Stimulated activated CD4-positive, alpha-beta T cell treated with anti-CD3 and anti-CD28 coated beads, Interleukin-4, amount 100 ng/mL, for 1 hour (primary cell): ENCODE data around the gene XXYLT1.
"Not testable (repeated sequence)": the region's sequence is repeated elsewhere in the genome, so short reads cannot be mapped to it uniquely, and the experiment has no call there.

ENCODE experiments used
- DNase-seq: peaks from one replicate; pipeline ENCODE4 v3.0.0-alpha.2; 2020

XXYLT1 gene

GRCh38 chr3:195087840-195088601 is 182.9 kb downstream of the XXYLT1 start:
- not testable (repeated sequence) for DNase-seq

GRCh38 chr3:195087328-195087727 is 183.6 kb downstream of the XXYLT1 start:
- DNase-seq: no peak

GRCh38 chr3:195086885-195087284 is 184.1 kb downstream of the XXYLT1 start:
- DNase-seq: no peak

GRCh38 chr3:195086341-195086740 is 184.6 kb downstream of the XXYLT1 start:
- DNase-seq: no peak

GRCh38 chr3:195085356-195086130 is 185.4 kb downstream of the XXYLT1 start:
- DNase-seq: no peak

- DNase-seq: no peak
Measured at GRCh38 chr3:195084746-195085145, 186.2 kb downstream of the XXYLT1 start.

- no peak for DNase-seq
Measured at GRCh38 chr3:195083659-195084058, 187.3 kb downstream of the XXYLT1 start.

- DNase-seq: no peak
Measured at GRCh38 chr3:195082811-195083210, 188.1 kb downstream of the XXYLT1 start.

GRCh38 chr3:195081242-195081963 is 189.6 kb downstream of the XXYLT1 start:
- no peak for DNase-seq

GRCh38 chr3:195080571-195081151 is 190.3 kb downstream of the XXYLT1 start:
- no peak for DNase-seq

GRCh38 chr3:195080125-195080524 is 190.8 kb downstream of the XXYLT1 start:
- no peak for DNase-seq

- no peak for DNase-seq
Measured at GRCh38 chr3:195079636-195080035, 191.3 kb downstream of the XXYLT1 start.

GRCh38 chr3:195078891-195079440 is 192.0 kb downstream of the XXYLT1 start:
- no peak for DNase-seq

GRCh38 chr3:195077611-195078540 is 193.1 kb downstream of the XXYLT1 start:
- DNase-seq: no peak

GRCh38 chr3:195076981-195077610 is 193.9 kb downstream of the XXYLT1 start:
- DNase-seq: no peak

GRCh38 chr3:195075941-195076875 is 194.8 kb downstream of the XXYLT1 start:
- DNase-seq: no peak

GRCh38 chr3:195075199-195075940 is 195.6 kb downstream of the XXYLT1 start:
- no peak for DNase-seq

- DNase-seq: no peak
Measured at GRCh38 chr3:195073866-195074860, 196.8 kb downstream of the XXYLT1 start.
